Activated CD4-positive, CD25-positive, alpha-beta regulatory T cell (primary cell): ENCODE data around the gene ZIM2.
"Not testable (repeated sequence)": the region's sequence is repeated elsewhere in the genome, so short reads cannot be mapped to it uniquely, and the experiment has no call there.

ENCODE experiments used
- DNase-seq, 4 experiments: peaks; one replicate each; lab custom pipeline; 2025; lab: John Stamatoyannopoulos, UW

ZIM2 gene

GRCh38 chr19:56840451-56841192 lies at the start of gene ZIM2, which contains the start of gene PEG3:
ZIM2 (minus strand) TSS chr19:56840726; CDS start chr19:56824277, 16,449 bp downstream.
PEG3 (minus strand) TSS chr19:56840726; CDS start chr19:56824655, 16,071 bp downstream.
- DNase-seq, result no peak

DNA sequence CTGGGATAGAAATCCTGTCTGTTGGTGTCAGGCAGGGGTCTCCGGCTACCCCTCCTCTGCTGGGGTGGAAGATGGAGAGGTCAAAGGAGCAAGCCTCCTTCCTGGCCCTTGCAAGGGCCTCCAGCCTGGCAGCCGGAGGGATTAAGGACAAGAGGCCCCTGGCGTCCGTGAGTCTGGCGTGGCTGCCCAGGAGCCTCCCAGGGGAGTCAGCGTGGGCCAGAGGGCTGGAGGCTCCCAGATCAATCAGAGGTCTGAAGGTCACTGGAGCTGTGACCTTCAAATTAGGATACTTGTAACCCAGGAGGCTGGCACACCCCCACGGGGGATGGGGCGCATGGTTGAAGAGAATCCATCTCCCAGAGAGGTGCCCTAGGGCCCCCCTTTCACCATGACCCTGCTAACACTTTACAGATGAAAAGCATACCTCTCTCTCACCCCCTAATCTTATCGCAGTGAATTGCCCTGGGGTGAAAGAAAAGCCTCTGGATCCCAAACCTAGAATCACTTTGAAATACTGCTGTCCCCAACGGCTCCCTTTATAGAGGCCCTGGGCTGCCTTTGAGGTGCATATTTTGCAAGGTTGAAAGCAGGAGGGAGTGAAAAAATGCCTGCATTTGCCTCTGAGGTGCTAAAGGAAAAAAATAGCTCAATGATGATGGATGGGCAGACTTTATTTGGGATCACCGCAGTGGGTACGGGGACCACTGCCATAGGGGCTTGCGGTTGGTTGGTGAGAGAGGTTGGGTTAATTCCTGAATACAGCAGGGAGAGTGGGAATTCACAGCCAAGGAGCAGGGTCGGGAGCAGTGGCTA lies 44.9 kb upstream of the ZIM2 start:
- no peak for DNase-seq

GRCh38 chr19:56884441-56884840 lies 43.9 kb upstream of the ZIM2 start:
- DNase-seq, result no peak

GRCh38 chr19:56880592-56881190 lies 40.2 kb upstream of the ZIM2 start:
- no peak for DNase-seq

GRCh38 chr19:56877069-56877715 lies 36.7 kb upstream of the ZIM2 start:
- DNase-seq, result no peak

DNA sequence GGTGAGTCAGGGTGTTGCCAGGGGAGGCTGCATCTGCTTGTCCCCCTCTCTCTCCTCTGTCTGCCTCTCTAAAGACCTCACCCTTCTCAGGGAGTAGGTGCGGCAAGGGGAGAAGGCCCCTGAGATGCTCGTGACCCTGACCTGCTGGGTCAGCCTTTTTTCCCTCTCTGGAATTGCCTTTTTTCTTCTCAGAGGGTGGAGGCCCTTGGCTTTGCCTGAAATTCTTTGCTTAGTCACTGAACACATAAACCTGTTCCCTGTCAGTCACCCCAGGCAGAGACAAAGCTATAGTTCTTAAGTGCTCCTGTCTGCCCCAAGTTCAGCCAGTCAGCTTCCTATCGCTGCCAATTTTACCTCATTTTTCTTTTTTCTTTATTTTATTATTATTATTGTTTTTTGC lies 35.2 kb upstream of the ZIM2 start:
- DNase-seq, result no peak

- DNase-seq, result no peak
These were observed 34.0 kb upstream of the ZIM2 start for GRCh38 chr19:56874530-56874929.

GRCh38 chr19:56873493-56873892 lies 33.0 kb upstream of the ZIM2 start:
- no peak for DNase-seq

DNA sequence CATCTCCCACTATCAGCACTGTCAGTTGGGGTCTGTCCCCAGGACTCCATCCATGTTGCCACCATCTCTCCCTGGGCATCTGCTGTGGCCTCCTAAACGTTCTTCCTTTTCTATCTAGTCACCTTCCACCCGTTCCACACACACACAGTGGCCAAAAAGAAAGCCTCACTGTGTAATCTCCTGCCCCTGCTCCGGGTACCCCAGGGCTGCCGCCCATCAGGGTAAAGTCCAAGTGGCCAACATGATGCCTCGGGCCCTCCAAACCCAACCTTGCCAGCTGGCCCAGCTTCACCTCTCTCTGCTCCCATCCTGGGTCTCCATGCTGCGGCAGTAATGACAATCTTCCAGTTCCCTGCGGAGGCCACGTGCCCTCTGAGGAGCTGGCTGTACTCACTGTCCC lies 29.4 kb upstream of the ZIM2 start:
- DNase-seq, result no peak

DNA sequence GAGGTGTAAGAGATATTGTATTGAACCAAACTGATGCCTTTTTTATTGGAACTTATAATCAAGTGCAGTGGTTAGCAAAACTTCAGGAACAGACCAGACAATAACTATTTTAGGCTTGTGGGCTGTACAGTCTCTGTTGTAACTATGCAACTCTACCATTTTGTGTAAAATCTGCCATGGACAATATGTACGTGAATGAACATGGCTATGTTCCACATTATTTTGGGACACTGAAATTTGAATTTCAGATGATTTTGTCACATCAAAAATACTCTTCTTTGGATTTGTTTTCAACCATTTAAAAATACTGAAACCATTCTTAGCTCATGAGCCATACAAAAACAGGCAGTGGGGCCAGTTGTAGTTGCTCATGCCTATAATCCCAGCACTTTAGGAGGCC lies 27.9 kb upstream of the ZIM2 start:
- no peak for DNase-seq

DNA sequence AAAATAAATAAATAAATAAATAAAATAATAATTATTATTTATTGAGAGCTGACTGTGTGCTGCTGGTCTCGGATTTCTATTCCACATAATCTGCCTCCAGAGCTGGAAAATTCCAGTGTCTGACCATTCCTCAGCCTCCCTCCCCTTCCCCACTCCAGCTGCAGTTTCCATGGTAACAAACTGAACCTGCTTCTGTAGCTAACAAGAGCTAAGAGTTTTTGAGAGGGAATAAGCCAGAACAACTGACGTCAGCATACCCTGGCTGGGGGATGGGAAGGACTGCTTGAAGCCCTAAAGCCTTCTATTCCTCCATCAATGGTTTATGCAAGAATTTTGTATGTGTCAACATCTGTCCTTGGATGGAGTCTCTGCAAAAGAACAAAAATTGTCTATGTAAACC lies 26.0 kb upstream of the ZIM2 start:
- DNase-seq, result no peak

- no peak for DNase-seq
These were observed 24.1 kb upstream of the ZIM2 start for GRCh38 chr19:56864443-56865125.

DNA sequence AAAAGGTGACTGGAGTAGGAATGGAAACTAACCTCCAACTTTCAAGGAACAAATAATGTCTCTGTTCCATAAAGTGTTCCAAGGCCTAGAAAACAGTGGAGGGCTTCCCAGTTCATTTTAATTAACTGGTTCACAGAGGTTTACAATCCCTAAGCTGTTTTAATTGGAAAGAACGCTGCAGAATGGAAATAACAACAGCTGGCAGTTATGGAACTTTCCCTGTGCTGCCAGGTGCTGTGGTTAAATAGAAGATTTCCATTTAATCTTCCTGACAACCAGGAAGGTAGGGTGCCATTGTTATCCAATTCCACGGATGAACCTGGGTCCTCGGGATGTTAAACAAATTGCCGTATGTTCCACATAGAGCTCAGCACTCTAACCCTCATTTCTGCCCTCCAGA lies 22.2 kb upstream of the ZIM2 start:
- no peak for DNase-seq

DNA sequence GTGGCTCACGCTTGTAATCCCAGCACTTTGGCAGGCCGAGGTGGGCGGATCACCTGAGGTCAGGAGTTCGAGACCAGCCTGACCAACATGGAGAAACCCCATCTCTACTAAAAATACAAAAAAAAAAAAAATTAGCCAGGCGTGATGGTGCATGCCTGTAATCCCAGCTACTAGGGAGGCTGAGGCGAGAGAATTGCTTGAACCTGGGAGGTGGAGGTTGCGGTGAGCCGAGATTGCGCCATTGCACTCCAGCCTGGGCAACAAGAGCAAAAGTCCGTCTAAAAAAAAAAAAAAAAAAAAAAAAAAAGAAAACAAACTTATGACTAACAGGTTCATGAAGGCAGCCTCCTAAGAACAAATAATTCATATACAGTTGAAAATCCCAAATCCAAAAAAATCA lies 19.9 kb upstream of the ZIM2 start:
- DNase-seq, result not testable (repeated sequence)

DNA sequence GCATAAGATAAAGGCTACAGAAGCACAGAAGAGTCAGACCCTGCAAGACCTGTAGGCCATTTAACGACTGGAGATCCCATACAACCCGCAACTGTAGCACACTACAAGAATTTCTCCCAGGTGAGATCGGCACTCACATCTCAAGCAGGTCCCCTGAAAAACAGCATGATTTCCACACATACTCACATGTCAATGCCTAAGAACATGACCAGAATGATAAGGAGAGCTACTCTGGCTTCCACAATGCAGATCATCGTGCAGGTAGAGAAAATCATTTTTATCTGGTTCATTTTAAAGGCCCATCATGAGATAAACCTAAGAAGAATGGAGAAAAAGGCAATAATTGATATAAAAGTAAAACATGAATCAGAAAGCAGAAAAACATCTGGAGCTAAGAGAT lies 17.5 kb upstream of the ZIM2 start:
- DNase-seq, result no peak

DNA sequence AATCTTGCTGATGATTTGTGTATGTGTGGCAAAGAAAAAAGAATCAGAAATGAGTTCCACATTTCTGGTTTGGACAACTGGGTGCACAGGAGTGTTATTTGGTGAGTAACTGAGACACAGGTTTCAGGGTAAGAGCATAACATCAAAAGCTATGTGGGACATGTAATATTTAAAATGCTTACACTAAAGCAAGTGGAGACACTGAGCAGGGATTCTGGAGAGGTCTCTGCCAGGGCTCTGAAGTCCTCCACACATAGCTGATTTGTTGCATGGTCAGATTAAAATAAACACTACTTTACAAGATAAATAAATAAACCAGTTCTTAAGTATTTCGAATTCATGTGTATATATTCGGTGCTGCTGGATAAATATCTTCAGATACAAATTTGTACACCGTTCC lies 16.3 kb upstream of the ZIM2 start:
- DNase-seq, result no peak

- DNase-seq, result not testable (repeated sequence)
These were observed 11.8 kb upstream of the ZIM2 start for GRCh38 chr19:56852361-56852760.

- no peak for DNase-seq
These were observed 7.6 kb upstream of the ZIM2 start for GRCh38 chr19:56848166-56848565.

DNA sequence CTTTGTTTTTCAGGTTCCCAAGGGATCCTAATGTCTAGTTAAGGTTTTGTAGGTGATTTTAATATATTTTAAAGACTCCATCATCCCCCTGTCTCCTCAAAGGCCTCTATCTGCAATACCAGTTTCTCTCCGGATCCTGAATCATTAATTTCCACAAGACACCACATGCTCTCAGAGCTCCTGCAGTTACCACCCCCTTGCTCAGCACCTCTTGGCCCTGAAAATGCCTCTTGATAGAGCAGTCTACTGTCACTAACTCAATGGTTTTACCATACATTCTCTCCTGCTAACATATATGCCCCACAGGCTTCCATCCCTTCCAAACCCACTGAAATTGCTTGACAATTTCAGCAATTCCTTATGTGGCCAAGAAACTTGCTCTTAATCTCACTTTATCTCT lies 1.9 kb upstream of the ZIM2 start:
- no peak for DNase-seq

DNA sequence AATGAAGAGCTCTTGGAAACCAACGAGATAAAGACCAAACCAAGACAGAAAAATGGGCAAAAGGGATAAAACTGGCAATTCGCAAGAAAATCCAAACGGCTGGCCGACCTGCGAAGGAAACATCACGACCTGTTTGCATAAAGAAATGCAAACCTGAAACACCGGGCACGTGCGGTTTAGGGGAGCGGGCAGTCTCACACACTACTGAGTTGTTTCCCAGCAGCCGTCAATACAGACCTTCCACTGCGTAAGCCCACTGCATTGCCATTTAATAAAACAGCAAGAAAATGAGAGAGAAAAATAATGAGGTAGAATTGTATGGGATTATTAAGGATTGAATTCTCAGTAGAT lies 642 bp upstream of the ZIM2 start:
- DNase-seq, result no peak

GRCh38 chr19:56839652-56840450 lies 675 bp downstream of the ZIM2 start:
- no peak for DNase-seq
